SK-N-SH treated with all-trans-retinoic acid at 6 μM for 48 hours (cell line): Measurements from ENCODE around the gene PACSIN3.

Experiments
- ARNTL ChIP-seq: fragments of 450-650 bp; formaldehyde crosslinking; IDR thresholded peaks from 2 replicates; pipeline ENCODE4 v1.5.0; 2020; ENCODE audit warnings: low read depth, mild to moderate bottlenecking, moderate library complexity, borderline replicate concordance
- CSDC2 ChIP-seq: fragments of 250-450 bp; sonication (Bioruptor Pico); IDR thresholded peaks from 2 replicates; pipeline ENCODE4 v1.5.0; 2020; ENCODE audit warnings: mild to moderate bottlenecking, moderate library complexity
- ISL1 ChIP-seq: fragments of 250-450 bp; sonication (Bioruptor Pico); IDR thresholded peaks from 2 replicates; pipeline ENCODE4 v2.1.2; 2022; ENCODE audit warnings: mild to moderate bottlenecking, moderate library complexity
- OSR1 ChIP-seq: fragments of 250-450 bp; sonication (Bioruptor Pico); IDR thresholded peaks from 2 replicates; pipeline ENCODE4 v1.8.0; 2022; ENCODE audit warnings: moderate library complexity, mild to moderate bottlenecking, inconsistent platforms
- PPARA ChIP-seq: fragments of 250-450 bp; sonication (Bioruptor Pico); IDR thresholded peaks from 2 replicates; pipeline ENCODE4 v1.5.0; 2020; ENCODE audit warnings: mild to moderate bottlenecking, borderline replicate concordance
- RARB ChIP-seq: fragments of 250-450 bp; sonication (Bioruptor Pico); IDR thresholded peaks from 2 replicates; pipeline ENCODE4 v1.8.0; 2021; ENCODE audit warnings: mild to moderate bottlenecking, moderate library complexity
- TF ChIP-seq, protein P1 (sequence below): fragments of 250-450 bp; sonication (Bioruptor Pico); IDR thresholded peaks from 2 replicates; pipeline ENCODE4 v1.5.1; 2021; ENCODE audit warnings: mild to moderate bottlenecking, moderate library complexity
- TF ChIP-seq, protein P2 (sequence below): fragments of 250-450 bp; sonication (Bioruptor Pico); IDR thresholded peaks from 2 replicates; pipeline ENCODE4 v1.5.1; 2020; ENCODE audit warnings: low read depth, mild to moderate bottlenecking, moderate library complexity
- TF ChIP-seq, protein P3 (sequence below): fragments of 250-450 bp; sonication (Bioruptor Pico); IDR thresholded peaks from 2 replicates; pipeline ENCODE4 v1.8.0; 2020; ENCODE audit warnings: mild to moderate bottlenecking, moderate library complexity, borderline replicate concordance

DNA sequence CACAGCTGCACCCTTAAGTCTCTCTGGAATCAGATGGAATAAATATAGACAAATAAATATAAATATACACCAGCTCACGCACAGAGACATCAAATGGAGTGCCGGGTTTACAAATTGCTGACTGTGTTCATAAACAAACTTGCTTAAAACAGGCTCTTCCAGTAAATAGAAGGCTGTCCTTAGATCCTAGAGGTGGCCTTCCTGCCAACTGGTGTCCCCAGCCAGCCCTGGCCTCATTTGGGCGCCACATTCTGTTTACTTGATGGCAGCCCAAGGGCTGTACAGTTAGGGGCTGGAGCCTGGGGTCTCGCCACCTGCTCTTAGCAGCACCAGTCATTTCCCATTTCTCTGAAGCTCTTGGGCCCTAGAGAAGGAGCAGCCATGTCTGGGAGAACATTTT, 30.4 kb downstream of the PACSIN3 start:
- TF ChIP-seq, protein P1, sequence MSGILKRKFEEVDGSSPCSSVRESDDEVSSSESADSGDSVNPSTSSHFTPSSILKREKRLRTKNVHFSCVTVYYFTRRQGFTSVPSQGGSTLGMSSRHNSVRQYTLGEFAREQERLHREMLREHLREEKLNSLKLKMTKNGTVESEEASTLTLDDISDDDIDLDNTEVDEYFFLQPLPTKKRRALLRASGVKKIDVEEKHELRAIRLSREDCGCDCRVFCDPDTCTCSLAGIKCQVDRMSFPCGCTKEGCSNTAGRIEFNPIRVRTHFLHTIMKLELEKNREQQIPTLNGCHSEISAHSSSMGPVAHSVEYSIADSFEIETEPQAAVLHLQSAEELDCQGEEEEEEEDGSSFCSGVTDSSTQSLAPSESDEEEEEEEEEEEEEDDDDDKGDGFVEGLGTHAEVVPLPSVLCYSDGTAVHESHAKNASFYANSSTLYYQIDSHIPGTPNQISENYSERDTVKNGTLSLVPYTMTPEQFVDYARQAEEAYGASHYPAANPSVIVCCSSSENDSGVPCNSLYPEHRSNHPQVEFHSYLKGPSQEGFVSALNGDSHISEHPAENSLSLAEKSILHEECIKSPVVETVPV (CRISPR knock-in tag): no peak
- TF ChIP-seq, protein P2, sequence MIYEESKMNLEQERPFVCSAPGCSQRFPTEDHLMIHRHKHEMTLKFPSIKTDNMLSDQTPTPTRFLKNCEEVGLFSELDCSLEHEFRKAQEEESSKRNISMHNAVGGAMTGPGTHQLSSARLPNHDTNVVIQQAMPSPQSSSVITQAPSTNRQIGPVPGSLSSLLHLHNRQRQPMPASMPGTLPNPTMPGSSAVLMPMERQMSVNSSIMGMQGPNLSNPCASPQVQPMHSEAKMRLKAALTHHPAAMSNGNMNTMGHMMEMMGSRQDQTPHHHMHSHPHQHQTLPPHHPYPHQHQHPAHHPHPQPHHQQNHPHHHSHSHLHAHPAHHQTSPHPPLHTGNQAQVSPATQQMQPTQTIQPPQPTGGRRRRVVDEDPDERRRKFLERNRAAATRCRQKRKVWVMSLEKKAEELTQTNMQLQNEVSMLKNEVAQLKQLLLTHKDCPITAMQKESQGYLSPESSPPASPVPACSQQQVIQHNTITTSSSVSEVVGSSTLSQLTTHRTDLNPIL (CRISPR knock-in tag): no peak
- TF ChIP-seq OSR1 (CRISPR knock-in tag) (no peak), ISL1 (CRISPR knock-in tag) (no peak), CSDC2 (no peak), RARB (CRISPR knock-in tag) (no peak), PPARA (no peak), ARNTL (no peak)
- TF ChIP-seq, protein P3, sequence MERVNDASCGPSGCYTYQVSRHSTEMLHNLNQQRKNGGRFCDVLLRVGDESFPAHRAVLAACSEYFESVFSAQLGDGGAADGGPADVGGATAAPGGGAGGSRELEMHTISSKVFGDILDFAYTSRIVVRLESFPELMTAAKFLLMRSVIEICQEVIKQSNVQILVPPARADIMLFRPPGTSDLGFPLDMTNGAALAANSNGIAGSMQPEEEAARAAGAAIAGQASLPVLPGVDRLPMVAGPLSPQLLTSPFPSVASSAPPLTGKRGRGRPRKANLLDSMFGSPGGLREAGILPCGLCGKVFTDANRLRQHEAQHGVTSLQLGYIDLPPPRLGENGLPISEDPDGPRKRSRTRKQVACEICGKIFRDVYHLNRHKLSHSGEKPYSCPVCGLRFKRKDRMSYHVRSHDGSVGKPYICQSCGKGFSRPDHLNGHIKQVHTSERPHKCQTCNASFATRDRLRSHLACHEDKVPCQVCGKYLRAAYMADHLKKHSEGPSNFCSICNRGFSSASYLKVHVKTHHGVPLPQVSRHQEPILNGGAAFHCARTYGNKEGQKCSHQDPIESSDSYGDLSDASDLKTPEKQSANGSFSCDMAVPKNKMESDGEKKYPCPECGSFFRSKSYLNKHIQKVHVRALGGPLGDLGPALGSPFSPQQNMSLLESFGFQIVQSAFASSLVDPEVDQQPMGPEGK (CRISPR knock-in tag): no peak
